ENCODE results near the gene P2RX3.

P2RX3 gene

GRCh38 chr11:57342702-57343101 lies 4.5 kb downstream of the P2RX3 start:
- TF ChIP-seq CTCF (IDR thresholded peaks at IDR 0.05; ENCODE audit: low read depth, low read length), result no peak
- Histone ChIP-seq H3K27ac (no peak overlapping the region), H3K4me3 (ENCODE audit: low read depth, low read length) (no peak overlapping the region), H3K27me3 (ENCODE audit: insufficient read depth, low read depth, severe bottlenecking) (no peaks in the 10 kb centered on the region), H3K36me3 (no peaks in the 10 kb centered on the region), H3K9me3 (ENCODE audit: severe bottlenecking) (no peaks in the 10 kb centered on the region)
- no peak for DNase-seq

DNA sequence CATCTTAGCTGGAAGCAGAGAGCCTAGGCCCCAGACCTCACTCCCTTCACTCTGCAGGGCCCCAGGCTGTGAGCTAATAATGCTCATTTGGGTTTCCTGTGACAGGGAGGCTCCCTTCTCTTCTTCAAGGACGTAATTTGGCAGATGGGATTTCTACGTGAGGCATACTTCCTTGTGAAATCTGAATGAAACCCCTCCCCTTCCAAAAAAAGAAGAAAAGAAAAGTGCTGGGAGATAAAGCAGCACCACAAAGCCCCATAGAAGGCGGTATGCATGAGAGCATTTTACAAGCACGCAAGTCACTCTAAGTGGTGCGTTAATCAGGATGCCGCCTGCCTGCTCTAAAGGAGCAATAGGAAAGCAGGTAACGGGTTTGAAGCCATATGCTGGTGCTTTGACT lies 5.7 kb downstream of the P2RX3 start:
- Histone ChIP-seq H3K27me3 (ENCODE audit: insufficient read depth, low read depth, severe bottlenecking) (no peaks in the 10 kb centered on the region), H3K4me3 (ENCODE audit: low read depth, low read length) (no peak overlapping the region), H3K9me3 (ENCODE audit: severe bottlenecking) (no peaks in the 10 kb centered on the region), H3K36me3 (no peaks in the 10 kb centered on the region), H3K27ac (no peak overlapping the region)
- no peak for TF ChIP-seq CTCF (IDR thresholded peaks at IDR 0.05; ENCODE audit: low read depth, low read length)
- DNase-seq, result no peak

DNA sequence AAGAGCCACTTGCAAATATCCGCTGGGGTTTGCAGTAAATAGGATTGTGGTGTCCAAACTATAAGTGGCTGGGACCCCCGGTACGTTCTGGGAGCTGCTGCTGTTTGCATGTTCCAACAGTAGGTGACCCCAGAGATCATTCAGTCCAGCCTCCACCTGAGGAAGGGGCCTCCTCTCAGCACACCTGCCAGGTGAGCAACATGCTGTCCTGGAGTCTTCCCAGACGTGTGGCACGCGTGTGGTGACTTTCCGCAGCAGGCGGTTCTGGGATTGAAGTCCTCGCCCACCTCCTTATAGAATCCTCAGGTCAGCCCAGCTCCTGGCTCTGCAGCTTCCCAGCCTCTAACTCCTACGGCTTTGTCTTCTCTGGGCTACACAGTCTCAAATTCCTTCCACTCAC lies 6.7 kb downstream of the P2RX3 start:
- 0 out of 2 replicates have a peak, but pooled peaks have one; percentile 0 for TF ChIP-seq CTCF (IDR thresholded peaks at IDR 0.05; ENCODE audit: low read depth, low read length)
- Histone ChIP-seq H3K27me3 (ENCODE audit: insufficient read depth, low read depth, severe bottlenecking) (no peaks in the 10 kb centered on the region), H3K27ac (no peak overlapping the region)

GRCh38 chr11:57345555-57346211 lies 7.5 kb downstream of the P2RX3 start:
- peak; percentile 69 for TF ChIP-seq CTCF (IDR thresholded peaks at IDR 0.05; ENCODE audit: low read depth, low read length)
- DNase-seq, result peak; percentile 78
- Histone ChIP-seq H3K9me3 (ENCODE audit: severe bottlenecking) (no peaks in the 10 kb centered on the region), H3K27me3 (ENCODE audit: insufficient read depth, low read depth, severe bottlenecking) (no peaks in the 10 kb centered on the region), H3K36me3 (no peaks in the 10 kb centered on the region), H3K27ac (peak overlapping the region; percentile 37; the same call in 1 of the 2 replicates), H3K4me3 (ENCODE audit: low read depth, low read length) (no peak overlapping the region)

More for the DNA sequence above, 6.7 kb downstream of the P2RX3 start:
- Histone ChIP-seq H3K9me3 (ENCODE audit: severe bottlenecking) (no peaks in the 10 kb centered on the region), H3K36me3 (no peaks in the 10 kb centered on the region), H3K4me3 (ENCODE audit: low read depth, low read length) (no peak overlapping the region)
- DNase-seq, result no peak

DNA sequence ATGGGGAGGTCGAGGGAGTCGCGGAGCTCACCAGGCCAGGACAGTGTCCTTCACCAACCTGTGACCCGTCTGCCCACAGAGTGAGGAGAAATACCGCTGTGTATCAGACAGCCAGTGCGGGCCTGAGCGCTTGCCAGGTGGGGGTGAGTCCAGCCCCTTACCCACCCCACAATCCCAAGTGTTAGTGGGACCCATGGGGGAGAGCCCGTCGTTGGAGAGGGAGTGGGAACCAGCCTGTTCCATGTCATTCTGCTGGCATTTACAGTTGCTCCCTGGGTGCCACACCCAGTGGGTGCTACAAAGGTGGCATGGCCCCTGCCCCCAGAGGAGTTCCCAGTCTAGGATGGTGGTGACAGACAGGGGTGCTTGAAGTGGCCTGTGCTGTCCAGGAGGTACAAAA lies 9.2 kb downstream of the P2RX3 start:
- Histone ChIP-seq H3K36me3 (no peaks in the 10 kb centered on the region), H3K27me3 (ENCODE audit: insufficient read depth, low read depth, severe bottlenecking) (no peaks in the 10 kb centered on the region), H3K4me3 (ENCODE audit: low read depth, low read length) (no peak overlapping the region), H3K9me3 (ENCODE audit: severe bottlenecking) (no peaks in the 10 kb centered on the region), H3K27ac (no peak overlapping the region)
- no peak for TF ChIP-seq CTCF (IDR thresholded peaks at IDR 0.05; ENCODE audit: low read depth, low read length)
- no peak for DNase-seq

- no peaks in the 10 kb centered on the region for H3K36me3 ChIP-seq
- DNase-seq, result no peak
- TF ChIP-seq CTCF (IDR thresholded peaks at IDR 0.05; ENCODE audit: low read depth, low read length), result no peak
- no peak overlapping the region for H3K27ac ChIP-seq
- no peak overlapping the region for H3K4me3 ChIP-seq (ENCODE audit: low read depth, low read length)
- H3K27me3 ChIP-seq (ENCODE audit: insufficient read depth, low read depth, severe bottlenecking), result no peaks in the 10 kb centered on the region
- no peaks in the 10 kb centered on the region for H3K9me3 ChIP-seq (ENCODE audit: severe bottlenecking)
Observed at GRCh38 chr11:57348052-57348451, 9.9 kb downstream of the P2RX3 start.

Measured in WERI-Rb-1 (cell line).